NCI-H748 (cell line): ENCODE measurements around the gene NDST1.

Experiments used
- DNase-seq: peaks from one replicate; lab custom pipeline; 2025; ENCODE audit not compliant: unreplicated experiment; lab: John Stamatoyannopoulos, UW

The NDST1 gene

GRCh38 chr5:150601491-150602345 is 93.8 kb downstream of the NDST1 start:
- DNase-seq = no peak

DNA sequence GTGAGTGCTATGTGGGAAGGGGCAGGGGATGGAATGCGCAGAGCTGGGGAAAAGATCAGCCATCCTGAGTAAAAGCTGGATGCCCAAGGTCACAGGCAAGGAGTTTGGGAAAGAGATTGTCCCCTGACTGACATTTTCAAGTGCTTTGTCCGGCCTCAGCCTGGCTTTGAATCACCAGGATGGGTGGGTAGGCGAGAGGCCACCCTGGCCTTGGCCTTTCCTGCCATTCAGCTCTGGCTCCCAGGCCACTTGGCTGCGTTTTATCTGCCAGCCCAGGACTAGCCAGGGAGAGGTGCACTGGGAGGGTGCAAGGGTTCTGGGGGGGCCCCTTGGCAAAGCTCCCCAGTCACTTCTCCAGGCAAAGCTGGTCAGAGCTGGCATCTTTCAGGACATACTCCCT is 95.1 kb downstream of the NDST1 start:
- no peak for DNase-seq

- DNase-seq = no peak
These were observed 95.6 kb downstream of the NDST1 start for GRCh38 chr5:150603491-150603890.

- DNase-seq = no peak
These were observed 96.1 kb downstream of the NDST1 start for GRCh38 chr5:150604010-150604409.

DNA sequence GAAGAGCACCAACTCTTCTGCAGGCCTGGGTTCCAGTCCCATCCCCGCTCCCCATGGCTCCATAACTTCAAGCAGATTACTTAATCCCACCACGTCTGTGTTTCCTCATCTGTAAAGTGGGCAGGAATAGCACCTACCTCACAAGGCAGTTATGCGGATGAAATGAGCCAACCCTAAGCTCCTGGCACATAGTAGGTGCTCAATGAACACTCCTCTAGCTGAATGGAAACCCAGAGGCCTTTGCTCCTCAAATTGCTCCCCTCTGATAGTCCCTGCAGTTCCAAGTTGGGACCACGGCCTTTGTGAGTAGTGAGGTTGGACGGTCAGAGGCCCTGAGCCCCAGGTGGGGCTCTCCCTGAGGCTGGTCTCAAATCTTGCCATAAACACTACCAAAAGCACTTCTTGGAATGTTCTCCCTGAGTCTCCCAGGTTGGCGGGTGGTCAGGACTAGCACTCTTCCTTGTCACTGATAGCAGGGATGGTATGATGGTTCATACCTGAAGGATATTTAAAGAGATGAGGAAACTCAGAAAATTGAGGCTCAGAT is 97.0 kb downstream of the NDST1 start:
- DNase-seq = no peak

- no peak for DNase-seq
These were observed 97.6 kb downstream of the NDST1 start for GRCh38 chr5:150605546-150605945.

DNA sequence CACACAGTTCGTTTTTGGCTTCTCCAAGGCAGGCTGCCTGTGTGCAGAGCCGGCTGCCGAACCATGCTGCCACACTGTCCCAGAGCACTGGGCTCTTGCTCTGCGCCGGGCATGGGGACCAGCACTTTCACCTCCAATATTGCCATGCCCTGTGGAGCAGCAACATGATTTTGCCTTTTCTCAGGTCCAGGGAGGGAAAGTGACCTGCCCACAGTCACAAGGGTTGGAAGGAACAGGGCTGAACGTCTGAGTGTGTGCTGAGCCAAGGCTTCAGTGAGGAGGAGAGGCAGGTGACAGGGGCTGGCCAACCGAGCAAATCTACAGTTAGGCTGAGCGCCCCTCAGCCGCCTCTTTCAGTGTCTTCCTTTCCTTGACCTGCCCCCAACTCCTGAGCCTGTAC is 98.5 kb downstream of the NDST1 start:
- no peak for DNase-seq

GRCh38 chr5:150607105-150607504 is 99.2 kb downstream of the NDST1 start:
- no peak for DNase-seq
